ENCODE measurements around the gene SLC13A5.
"Not testable (repeated sequence)": the region's sequence is repeated elsewhere in the genome, so short reads cannot be mapped to it uniquely, and the experiment has no call there.

Gene SLC13A5

DNA sequence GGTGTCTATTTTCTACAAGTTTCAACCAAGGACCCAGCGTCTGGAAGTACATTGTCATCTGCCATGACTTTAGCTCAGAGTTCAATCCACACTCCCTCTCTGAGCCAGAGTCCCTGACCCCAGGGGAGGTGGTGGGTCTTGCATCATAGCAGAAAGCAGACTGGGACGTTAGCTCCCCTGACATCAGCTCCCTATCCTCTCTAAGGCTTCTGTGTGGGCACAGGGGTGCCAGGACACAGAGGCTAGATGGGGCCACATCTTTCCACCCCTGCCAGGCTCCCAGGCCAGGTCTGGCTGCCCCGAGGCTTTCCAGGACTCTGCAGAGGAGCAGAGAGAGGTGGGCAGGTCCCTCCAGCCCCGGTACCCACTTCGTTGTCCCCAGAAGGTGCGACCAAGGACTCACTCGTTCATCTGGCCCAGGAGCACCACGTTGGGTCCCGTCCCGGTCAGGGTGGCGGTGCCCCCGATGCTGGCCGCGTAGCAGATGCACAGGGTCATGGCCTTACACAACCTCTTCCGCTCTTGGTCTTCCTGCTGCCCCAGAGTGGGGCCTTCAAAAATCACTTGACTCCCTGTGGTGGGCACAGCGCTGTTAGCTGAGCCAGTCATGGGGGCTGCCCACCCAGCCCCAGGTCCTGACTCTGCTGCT is 10.5 kb downstream of the SLC13A5 start:
- Mint-ChIP-seq H3K27ac (no peak overlapping the region), H3K4me1 (ENCODE audit: low read depth) (peaks cover 3% of the 10 kb centered on the region), H3K27me3 (peaks cover 15% of the 10 kb centered on the region), H3K9me3 (no peaks in the 10 kb centered on the region), H3K36me3 (ENCODE audit: low read depth) (no peaks in the 10 kb centered on the region), H3K4me3 (no peak overlapping the region)
- DNase-seq: no peak

DNA sequence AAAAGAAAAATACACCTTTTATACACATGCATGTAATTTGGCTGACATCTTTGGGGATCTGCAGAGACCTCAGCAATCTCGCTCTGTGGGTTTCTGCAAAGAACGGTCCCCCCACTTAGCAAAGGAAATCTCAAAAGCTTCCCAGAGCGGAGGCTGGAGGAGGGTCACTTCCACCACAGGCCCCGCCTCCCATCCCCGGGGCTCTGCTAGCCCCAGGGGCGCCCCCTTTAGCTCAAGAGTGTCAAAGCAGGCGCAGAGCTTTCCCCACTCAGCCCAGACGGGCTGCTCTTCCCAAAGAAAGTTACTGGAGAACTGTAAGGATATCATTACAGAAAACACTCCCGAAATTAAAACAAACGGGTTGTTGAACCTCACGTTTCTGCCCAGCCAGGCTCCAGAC is 11.4 kb downstream of the SLC13A5 start:
- Mint-ChIP-seq H3K36me3 (ENCODE audit: low read depth) (no peaks in the 10 kb centered on the region), H3K4me3 (no peak overlapping the region), H3K27me3 (peaks cover 8% of the 10 kb centered on the region), H3K9me3 (no peaks in the 10 kb centered on the region), H3K27ac (no peak overlapping the region), H3K4me1 (ENCODE audit: low read depth) (peaks cover 3% of the 10 kb centered on the region)
- peak; percentile 49 for DNase-seq

DNA sequence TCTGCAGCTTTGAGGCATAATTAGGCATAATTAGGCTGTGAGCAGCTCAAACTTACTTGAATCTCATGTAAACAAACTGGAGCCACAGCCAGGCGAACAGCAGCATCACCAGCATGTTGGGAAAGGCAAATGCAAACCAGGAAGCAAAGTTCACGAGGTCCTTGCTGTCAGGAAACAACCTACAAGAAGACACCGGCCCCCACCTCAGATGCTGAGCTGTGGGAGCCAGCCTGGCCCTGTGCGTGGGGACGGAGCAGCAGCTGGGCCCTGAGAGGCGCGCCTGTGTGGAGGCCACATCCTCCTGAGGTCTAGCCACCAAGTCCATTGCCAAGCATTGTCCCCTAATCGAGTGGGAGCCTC is 12.2 kb downstream of the SLC13A5 start:
- no peaks in the 10 kb centered on the region for H3K36me3 Mint-ChIP-seq (ENCODE audit: low read depth)
- DNase-seq: no peak
- peaks cover 3% of the 10 kb centered on the region for H3K4me1 Mint-ChIP-seq (ENCODE audit: low read depth)
- H3K27me3 Mint-ChIP-seq: peaks cover 4% of the 10 kb centered on the region
- no peak overlapping the region for H3K4me3 Mint-ChIP-seq
- H3K27ac Mint-ChIP-seq: no peak overlapping the region
- H3K9me3 Mint-ChIP-seq: no peaks in the 10 kb centered on the region

DNA sequence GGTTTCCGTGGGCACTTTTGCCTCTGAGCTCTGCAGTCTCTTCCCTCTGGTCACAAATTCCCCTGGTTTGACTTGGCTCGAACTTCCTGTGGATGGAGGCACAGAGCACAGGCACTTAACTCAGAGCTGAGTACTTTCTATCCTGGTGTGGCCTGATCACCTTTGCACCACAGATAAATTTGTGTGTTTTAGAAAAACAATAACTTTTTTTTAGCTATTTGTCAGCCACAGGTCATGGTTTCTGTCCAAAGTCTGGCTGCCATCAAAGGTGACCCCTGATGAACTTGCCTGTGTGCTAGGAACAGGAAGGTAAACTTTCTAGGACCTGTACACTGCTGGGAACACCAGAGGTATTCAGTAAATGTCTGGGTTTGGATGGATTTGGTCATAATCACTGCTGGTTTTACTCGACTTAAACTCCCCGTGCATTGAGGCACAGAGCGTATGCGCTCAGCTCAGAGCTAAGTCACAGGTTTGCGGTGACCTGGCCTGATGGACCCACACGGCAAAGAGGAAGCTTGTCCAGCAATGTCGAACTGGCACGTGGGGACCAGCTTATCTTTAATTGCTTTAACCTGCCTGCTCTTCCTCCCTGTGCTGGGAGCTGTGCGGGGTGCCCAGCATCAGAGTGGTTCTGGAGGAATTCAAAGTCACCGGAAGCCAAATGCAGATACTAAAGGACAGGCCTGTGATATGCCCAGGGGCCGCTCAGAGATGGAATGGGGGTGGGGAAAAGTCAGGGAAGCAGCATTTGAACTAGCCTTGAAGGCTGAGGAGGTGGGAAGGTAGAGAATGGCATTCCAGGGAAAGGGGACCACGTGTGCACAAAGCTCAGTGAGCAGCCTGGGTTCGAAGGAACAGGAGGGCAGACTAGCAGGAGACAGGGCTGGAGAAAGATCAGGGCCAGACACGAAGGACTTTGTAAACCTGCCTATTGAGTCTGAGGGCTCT is 12.9 kb downstream of the SLC13A5 start:
- no peak overlapping the region for H3K27ac Mint-ChIP-seq
- no peaks in the 10 kb centered on the region for H3K9me3 Mint-ChIP-seq
- peaks cover 3% of the 10 kb centered on the region for H3K4me1 Mint-ChIP-seq (ENCODE audit: low read depth)
- no peaks in the 10 kb centered on the region for H3K36me3 Mint-ChIP-seq (ENCODE audit: low read depth)
- no peak overlapping the region for H3K4me3 Mint-ChIP-seq
- H3K27me3 Mint-ChIP-seq: peaks cover 4% of the 10 kb centered on the region
- no peak for DNase-seq

DNA sequence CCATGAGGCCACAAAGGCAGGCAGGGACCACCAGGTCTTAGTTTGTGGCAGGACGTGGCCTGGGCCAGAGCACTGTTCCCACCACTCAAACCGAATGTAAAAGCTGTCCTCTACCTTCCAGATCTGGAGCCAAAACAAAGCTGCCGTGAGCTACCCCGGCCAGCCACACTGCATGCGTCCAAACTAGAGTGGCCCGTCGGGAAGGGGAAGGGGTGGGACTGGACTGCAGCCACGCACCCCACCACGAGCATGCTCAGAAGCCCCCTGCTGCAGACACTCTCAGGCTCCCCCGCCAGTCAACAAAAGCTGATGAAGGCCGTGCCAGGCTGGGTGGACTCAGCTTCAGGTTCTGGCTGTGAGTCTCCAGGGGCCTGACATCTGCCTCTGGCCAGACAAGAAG is 15.2 kb downstream of the SLC13A5 start:
- peaks cover 8% of the 10 kb centered on the region for H3K27me3 Mint-ChIP-seq
- H3K9me3 Mint-ChIP-seq: no peaks in the 10 kb centered on the region
- no peaks in the 10 kb centered on the region for H3K36me3 Mint-ChIP-seq (ENCODE audit: low read depth)
- H3K4me3 Mint-ChIP-seq: no peak overlapping the region
- H3K4me1 Mint-ChIP-seq (ENCODE audit: low read depth): peaks cover 3% of the 10 kb centered on the region
- no peak for DNase-seq
- H3K27ac Mint-ChIP-seq: no peak overlapping the region

DNA sequence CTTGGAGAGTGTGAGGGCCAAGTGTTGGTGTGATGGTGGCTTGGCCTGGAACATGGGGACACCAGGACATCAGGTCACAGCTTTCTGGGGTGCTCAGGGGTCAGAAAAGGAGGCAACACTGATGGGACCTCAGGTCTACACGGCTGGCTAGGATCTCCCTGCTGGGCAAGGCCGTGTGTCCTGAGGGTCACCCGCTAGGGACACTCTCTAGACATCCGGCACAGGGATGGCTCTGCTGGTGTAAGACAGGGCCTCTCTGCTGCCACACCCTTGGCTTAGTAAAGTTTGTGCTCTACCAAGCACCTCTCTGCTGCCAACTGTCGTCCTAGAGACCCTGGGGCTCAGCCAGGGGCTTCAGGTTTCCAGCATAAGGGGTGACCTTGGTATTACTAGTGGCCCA is 16.3 kb downstream of the SLC13A5 start:
- H3K27me3 Mint-ChIP-seq: peaks cover 19% of the 10 kb centered on the region
- no peaks in the 10 kb centered on the region for H3K9me3 Mint-ChIP-seq
- no peak for DNase-seq
- H3K4me1 Mint-ChIP-seq (ENCODE audit: low read depth): peaks cover under 1% of the 10 kb centered on the region
- no peaks in the 10 kb centered on the region for H3K36me3 Mint-ChIP-seq (ENCODE audit: low read depth)
- H3K4me3 Mint-ChIP-seq: no peak overlapping the region
- H3K27ac Mint-ChIP-seq: no peak overlapping the region

DNA sequence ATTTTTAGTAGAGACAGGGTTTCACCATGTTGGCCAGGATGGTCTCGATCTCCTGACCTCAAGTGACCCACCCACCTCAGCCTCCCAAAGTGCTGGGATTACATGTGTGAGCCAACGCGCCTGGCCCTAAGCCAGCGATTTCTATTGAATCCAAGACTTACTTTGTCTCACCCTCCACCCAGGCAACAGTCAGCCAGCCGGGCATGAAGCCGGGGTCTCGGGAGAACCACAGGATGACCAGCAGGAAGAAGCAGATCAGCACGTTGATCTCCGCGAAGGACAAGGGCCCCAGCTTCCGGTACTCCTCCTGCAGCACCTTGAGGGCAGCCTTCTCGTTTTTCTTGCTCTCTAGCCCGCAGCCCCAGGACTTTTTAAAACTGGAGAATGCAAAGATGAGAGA is 17.6 kb downstream of the SLC13A5 start:
- Mint-ChIP-seq H3K4me3 (no peak overlapping the region), H3K4me1 (ENCODE audit: low read depth) (no peaks in the 10 kb centered on the region), H3K27ac (no peak overlapping the region), H3K36me3 (ENCODE audit: low read depth) (no peaks in the 10 kb centered on the region), H3K9me3 (no peaks in the 10 kb centered on the region), H3K27me3 (peaks cover 32% of the 10 kb centered on the region)
- DNase-seq: no peak

DNA sequence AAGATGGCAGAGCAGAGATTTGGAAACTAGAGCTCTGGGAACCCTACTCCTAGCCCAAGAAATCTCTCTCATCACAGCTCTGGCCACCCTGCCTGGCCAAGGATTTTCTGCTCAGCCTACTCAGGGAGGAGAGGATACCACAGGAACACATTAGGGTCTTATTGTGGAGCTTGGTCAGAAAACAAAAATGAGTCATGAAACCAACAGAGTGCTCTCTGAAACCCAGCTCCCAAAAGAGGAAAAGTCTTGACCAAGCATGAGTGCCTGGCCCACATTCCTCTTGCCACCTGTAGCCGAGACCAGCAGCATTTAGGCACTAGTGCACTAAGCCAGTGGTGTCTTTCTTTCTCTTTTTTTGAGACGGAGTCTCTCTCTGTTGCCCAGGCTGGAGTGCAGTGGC is 18.1 kb downstream of the SLC13A5 start:
- H3K27ac Mint-ChIP-seq: no peak overlapping the region
- no peak for DNase-seq
- H3K4me1 Mint-ChIP-seq (ENCODE audit: low read depth): no peaks in the 10 kb centered on the region
- H3K27me3 Mint-ChIP-seq: peaks cover 36% of the 10 kb centered on the region
- H3K4me3 Mint-ChIP-seq: no peak overlapping the region
- H3K36me3 Mint-ChIP-seq (ENCODE audit: low read depth): no peaks in the 10 kb centered on the region
- H3K9me3 Mint-ChIP-seq: no peaks in the 10 kb centered on the region

DNA sequence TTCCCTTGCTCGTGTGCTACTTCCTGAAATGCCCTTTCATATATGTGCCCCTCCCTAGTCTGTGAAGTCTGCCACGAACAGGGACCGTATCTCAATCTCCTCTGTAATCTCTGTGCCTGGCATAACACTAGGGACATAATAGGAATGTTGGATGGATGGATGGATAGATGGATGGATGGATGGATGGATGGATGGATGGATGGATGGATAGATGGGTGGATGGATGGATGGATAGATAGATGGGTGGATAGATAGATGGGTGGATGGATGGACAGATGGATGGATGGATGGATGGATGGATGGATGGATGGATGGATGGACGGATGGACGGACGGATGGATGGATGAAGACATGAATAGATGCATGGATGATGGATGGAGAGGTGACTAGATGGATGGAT is 21.2 kb downstream of the SLC13A5 start:
- H3K4me3 Mint-ChIP-seq; H3K9me3 Mint-ChIP-seq; H3K4me1 Mint-ChIP-seq (ENCODE audit: low read depth); DNase-seq; H3K36me3 Mint-ChIP-seq (ENCODE audit: low read depth); H3K27ac Mint-ChIP-seq: not testable (repeated sequence)
- peaks cover 55% of the 10 kb centered on the region for H3K27me3 Mint-ChIP-seq

DNA sequence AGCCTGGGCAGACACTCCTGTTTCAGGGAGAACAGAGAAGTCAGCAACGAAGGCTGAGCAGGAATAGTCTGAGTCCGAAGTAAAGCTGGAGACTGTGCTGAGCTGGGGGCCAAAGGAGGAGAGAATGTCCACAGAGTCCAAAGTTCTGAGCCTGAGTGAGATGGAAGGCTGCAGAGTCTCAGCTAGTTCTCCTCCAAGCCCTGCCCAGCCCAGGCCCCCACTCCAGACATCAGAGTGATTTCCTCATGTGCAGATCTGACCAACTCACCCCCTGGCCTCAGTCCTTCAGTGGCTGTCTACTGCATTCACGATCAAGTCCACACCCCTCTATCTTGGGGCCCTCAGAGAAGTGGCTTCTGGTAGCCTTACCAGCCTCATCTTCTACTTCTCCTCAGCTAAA is 21.6 kb downstream of the SLC13A5 start:
- Mint-ChIP-seq H3K4me1 (ENCODE audit: low read depth) (no peaks in the 10 kb centered on the region), H3K27me3 (peaks cover 59% of the 10 kb centered on the region), H3K36me3 (ENCODE audit: low read depth) (no peaks in the 10 kb centered on the region), H3K4me3 (no peak overlapping the region), H3K9me3 (no peaks in the 10 kb centered on the region), H3K27ac (no peak overlapping the region)
- DNase-seq: no peak

DNA sequence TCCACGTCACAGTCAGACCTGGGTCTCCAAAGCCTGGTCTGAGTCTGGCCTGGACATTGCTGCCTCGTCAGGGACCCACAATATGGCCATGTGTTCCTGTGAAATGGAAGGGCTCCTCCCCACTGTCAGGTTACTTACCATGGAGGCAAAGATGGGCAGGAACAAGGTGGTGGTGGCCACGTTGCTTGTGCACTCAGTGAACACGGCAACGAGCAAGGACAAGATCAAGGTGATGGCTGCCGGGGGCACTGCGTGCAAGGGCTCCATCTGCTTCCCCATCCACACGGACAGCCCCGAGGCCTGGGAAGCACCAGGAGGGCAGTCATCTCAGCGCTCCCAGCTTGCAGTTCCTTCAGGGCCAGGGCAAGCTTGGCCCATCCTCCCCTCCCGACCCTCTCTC is 22.5 kb downstream of the SLC13A5 start:
- peaks cover 61% of the 10 kb centered on the region for H3K27me3 Mint-ChIP-seq
- H3K27ac Mint-ChIP-seq: no peak overlapping the region
- no peaks in the 10 kb centered on the region for H3K9me3 Mint-ChIP-seq
- no peak for DNase-seq
- H3K36me3 Mint-ChIP-seq (ENCODE audit: low read depth): no peaks in the 10 kb centered on the region
- no peaks in the 10 kb centered on the region for H3K4me1 Mint-ChIP-seq (ENCODE audit: low read depth)
- H3K4me3 Mint-ChIP-seq: no peak overlapping the region

DNA sequence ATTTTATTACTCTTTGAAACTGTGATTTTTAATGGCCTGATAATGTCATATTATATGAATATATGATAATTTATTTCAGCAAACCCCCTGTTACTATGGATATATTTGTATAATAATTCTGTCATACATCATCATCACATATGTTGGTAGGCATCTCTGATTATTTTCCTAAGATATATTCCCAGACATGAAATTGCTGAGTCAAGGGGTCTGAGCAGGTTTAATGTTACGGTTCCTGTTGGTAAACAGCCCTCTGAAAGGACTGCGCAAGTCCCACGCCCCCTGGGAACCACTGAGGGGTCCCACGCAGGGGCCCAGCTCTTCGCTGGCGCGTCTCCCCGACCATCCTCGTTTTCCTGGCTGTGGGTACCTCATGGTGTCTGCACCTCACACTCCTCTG is 24.2 kb downstream of the SLC13A5 start:
- Mint-ChIP-seq H3K4me1 (ENCODE audit: low read depth) (no peaks in the 10 kb centered on the region), H3K36me3 (ENCODE audit: low read depth) (no peaks in the 10 kb centered on the region), H3K27ac (no peak overlapping the region), H3K27me3 (peaks cover 65% of the 10 kb centered on the region), H3K9me3 (no peaks in the 10 kb centered on the region), H3K4me3 (no peak overlapping the region)
- DNase-seq: no peak

DNA sequence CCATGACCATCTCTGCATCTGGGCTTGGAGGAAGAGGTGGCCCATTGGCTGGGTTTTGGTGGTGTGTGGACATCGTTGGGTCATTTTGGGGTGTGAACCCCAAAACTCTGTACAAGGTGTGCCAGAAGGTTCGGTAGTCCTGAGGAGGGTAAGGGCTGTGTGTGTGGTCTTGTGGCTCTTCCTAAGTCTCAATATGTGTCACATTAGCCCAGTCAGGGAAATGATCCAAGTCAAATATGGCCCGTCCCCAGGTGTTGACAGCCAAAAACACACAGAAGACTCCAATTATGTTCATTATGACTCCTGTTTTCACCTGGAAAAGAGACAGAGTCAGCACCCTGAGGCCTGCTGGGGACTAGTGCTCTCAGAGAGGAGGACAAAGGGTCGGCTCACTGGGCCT is 27.1 kb downstream of the SLC13A5 start:
- H3K4me1 Mint-ChIP-seq (ENCODE audit: low read depth): no peaks in the 10 kb centered on the region
- DNase-seq: no peak
- no peak overlapping the region for H3K27ac Mint-ChIP-seq
- no peaks in the 10 kb centered on the region for H3K36me3 Mint-ChIP-seq (ENCODE audit: low read depth)
- no peak overlapping the region for H3K4me3 Mint-ChIP-seq
- no peaks in the 10 kb centered on the region for H3K9me3 Mint-ChIP-seq
- H3K27me3 Mint-ChIP-seq: peaks cover 62% of the 10 kb centered on the region

DNA sequence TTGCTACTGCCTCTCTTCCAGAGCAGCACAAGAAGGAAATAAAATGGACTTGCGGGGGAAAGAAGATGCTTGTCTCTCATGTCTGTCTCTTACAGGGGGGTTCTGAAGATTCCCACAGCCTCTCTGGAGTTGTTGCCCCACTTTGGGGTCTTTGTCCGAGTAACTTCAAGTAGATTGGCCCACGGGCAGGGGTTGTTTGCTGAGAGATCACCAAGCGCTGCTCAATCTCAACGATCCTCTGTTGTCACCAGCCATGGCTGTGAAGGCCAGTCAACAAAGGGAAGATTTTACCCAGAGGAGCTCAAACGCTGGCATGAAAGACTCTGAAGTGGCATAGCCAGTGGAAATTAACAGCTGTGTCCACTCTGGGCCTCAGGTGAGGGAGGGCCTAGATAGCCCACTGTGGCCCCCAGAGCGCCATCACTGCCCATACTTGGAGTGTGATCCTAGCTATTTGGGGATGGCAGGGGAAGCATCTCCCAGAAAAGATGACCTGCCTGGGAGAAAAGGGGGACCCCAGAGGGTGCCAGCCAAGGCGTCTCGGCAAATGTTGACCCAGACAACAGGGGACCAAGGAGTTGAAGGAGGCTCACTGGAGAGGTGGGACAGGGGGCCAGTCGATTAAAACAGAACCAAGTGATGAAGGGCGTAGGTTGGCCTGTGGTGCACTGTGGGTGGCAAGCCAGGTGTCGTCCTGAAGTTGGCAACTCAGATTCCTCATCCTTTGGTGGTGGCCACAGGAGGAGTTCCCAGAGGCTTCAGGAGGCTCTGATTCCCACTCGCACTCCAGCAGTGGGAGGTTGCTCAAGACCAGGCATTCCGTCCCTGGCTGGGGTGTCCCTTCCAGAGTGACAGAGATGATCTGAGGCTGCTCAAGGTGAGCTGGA is 28.0 kb downstream of the SLC13A5 start:
- H3K9me3 Mint-ChIP-seq: no peaks in the 10 kb centered on the region
- DNase-seq: no peak
- no peaks in the 10 kb centered on the region for H3K36me3 Mint-ChIP-seq (ENCODE audit: low read depth)
- H3K4me1 Mint-ChIP-seq (ENCODE audit: low read depth): no peaks in the 10 kb centered on the region
- H3K4me3 Mint-ChIP-seq: no peak overlapping the region
- H3K27ac Mint-ChIP-seq: no peak overlapping the region
- H3K27me3 Mint-ChIP-seq: peaks cover 60% of the 10 kb centered on the region

DNA sequence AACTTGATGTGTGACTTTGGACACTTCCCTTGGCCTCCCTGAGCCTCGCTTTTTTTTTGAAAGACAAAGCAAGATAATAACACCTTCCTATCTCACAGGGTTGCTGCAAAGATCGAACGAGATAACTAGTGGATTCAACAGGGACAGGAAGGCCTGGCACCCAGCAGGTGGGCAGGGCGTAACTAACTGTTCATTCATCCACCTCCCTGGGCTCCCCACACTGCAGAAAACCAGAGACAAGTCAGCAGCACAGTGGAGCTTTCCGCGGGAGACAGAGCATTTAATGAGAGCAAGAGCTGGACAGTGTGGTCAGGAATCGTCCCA is 28.7 kb downstream of the SLC13A5 start:
- peaks cover 58% of the 10 kb centered on the region for H3K27me3 Mint-ChIP-seq
- no peak for DNase-seq
- no peak overlapping the region for H3K4me3 Mint-ChIP-seq
- no peak overlapping the region for H3K27ac Mint-ChIP-seq
- no peaks in the 10 kb centered on the region for H3K36me3 Mint-ChIP-seq (ENCODE audit: low read depth)
- no peaks in the 10 kb centered on the region for H3K4me1 Mint-ChIP-seq (ENCODE audit: low read depth)
- no peaks in the 10 kb centered on the region for H3K9me3 Mint-ChIP-seq

All from activated T-cell treated with anti-CD3 and anti-CD28 coated beads, Interleukin-2, amount 50 U/mL, for 24 hours (primary cell).